Epithelial cell of esophagus (primary cell): Measurements from ENCODE around the gene GSDME.

Experiments
- DNase-seq: peaks from one replicate; pipeline ENCODE4 v3.0.0; 2010; ENCODE audit warnings: low read depth
- H3K4me3 ChIP-seq: 2 replicates; pipeline ENCODE4 v1.5.1; 2011; ENCODE audit warnings: mild to moderate bottlenecking, low read length, control low read depth
- TF ChIP-seq, protein P1 (sequence below): IDR thresholded peaks from 2 replicates; pipeline ENCODE4 v1.5.1; 2011; ENCODE audit warnings: low read depth, mild to moderate bottlenecking, low read length, control low read depth, inconsistent platforms; ENCODE audit not compliant: insufficient read depth; ENCODE audit errors: missing control alignments

The GSDME gene

DNA sequence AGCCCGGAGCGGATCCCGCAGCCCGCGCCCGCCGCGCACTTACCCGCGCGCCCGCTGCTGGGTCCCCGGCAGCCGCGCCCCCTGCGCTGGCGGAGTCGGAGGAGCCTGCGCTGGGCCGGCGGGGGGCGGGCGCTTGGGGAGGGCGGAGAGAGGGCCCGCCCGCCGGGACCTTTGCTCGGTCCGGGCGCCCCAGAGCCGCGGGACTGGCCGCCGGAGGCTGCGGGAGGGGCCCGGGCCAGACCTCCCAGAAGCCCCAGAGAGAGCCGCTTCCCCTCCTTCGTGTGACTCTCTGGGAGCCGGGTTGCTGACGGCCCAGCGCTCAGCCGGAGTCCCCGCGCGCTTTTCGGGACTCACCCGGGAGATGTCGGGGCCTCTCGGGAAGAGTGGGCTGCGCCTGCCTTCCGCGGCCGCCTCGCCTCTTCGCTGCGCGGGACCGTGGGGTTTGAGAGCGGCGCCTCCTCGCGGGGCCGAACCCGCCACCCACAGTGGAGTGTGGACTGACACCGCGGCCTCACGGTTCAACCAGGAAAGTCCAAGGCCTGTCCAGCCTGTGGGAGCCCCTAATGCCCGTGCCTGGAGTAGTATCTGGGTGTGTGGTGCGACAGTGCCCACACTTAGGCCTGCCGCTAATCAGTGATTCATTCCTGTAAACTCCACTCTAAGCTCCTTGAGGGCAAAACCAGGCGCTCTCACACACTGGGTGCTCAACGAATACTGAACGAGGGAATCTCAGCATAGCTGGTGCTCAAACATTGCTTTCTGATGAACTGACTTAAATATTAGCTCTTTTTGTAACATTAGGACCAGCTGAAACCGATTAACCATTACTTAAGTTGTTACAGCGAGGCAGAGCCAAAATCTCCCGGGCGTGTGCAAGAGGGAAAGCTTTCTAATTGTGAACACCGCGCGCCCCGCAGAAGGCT lies at the start of gene GSDME:
GSDME (minus strand) TSS at position 112 of the 923 bp plus-strand sequence. CDS start 7,690 bp downstream, outside the sequence.
- TF ChIP-seq, protein P1, sequence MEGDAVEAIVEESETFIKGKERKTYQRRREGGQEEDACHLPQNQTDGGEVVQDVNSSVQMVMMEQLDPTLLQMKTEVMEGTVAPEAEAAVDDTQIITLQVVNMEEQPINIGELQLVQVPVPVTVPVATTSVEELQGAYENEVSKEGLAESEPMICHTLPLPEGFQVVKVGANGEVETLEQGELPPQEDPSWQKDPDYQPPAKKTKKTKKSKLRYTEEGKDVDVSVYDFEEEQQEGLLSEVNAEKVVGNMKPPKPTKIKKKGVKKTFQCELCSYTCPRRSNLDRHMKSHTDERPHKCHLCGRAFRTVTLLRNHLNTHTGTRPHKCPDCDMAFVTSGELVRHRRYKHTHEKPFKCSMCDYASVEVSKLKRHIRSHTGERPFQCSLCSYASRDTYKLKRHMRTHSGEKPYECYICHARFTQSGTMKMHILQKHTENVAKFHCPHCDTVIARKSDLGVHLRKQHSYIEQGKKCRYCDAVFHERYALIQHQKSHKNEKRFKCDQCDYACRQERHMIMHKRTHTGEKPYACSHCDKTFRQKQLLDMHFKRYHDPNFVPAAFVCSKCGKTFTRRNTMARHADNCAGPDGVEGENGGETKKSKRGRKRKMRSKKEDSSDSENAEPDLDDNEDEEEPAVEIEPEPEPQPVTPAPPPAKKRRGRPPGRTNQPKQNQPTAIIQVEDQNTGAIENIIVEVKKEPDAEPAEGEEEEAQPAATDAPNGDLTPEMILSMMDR = no peak
- peak within 1 kb of the TSS; percentile 55 for H3K4me3 ChIP-seq

DNA sequence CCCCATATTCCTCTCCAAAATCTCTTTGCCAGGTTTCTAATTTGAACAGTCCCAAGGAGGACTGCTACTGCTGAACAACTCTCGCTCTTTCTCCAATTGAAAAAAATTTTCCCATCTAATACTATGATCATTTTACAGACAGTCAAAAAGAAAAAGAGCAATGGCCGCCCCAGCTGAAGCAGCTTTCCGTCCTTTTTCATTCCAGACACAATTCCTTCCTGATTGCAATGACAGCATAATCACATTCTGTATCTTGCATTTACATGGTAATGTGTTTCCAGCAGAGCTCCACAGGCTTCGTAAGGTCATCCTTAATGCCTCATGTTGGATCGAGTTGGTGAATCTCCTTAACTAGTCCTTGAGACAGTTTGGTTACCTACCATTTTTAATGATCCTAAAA lies 45.0 kb upstream of the GSDME start:
- no peak overlapping the region for H3K4me3 ChIP-seq
- DNase-seq = no peak
- TF ChIP-seq, protein P1 = no peak

More for the DNA sequence above, at the start of gene GSDME:
- DNase-seq = peak; percentile 66

DNA sequence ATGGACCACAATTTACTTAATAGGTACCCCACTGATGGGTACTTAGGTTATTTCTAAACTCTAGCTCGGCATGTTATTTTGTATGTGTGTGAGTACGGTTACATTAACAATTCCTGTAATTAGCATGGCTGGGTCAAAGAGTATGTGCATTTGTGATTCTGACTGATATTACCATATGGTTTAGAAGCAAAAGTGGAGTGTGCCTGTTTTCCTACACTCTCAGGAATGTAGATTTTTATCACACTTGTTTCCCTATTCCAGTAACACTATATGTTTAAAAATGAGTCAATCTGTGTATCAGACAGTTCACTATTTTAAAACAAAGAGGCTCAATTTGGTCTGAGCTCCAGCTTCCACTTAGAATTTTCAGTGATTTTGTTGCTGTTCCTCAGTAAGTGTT lies 44.6 kb upstream of the GSDME start:
- no peak for DNase-seq
- TF ChIP-seq, protein P1 = no peak
- no peak overlapping the region for H3K4me3 ChIP-seq

DNA sequence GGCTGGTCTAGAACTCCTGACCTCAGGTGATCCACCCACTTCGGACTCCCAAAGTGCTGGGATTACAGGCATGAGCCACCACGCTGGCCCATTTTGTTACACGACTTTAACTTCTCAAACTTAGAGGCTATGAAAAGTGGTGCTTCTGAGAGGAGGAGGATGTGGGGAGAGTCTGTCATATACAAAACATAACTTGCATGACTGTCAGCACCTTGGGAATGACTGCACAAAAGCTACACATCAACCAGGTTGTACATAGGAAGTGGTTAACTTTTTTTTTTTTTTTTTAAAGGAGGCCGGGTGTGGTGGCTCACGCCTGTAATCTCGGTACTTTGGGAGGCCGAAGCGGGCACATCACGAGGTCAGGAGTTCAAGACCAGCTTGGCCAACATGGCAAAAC lies 43.4 kb upstream of the GSDME start:
- TF ChIP-seq, protein P1 = no peak
- no peak overlapping the region for H3K4me3 ChIP-seq
- DNase-seq = no peak

DNA sequence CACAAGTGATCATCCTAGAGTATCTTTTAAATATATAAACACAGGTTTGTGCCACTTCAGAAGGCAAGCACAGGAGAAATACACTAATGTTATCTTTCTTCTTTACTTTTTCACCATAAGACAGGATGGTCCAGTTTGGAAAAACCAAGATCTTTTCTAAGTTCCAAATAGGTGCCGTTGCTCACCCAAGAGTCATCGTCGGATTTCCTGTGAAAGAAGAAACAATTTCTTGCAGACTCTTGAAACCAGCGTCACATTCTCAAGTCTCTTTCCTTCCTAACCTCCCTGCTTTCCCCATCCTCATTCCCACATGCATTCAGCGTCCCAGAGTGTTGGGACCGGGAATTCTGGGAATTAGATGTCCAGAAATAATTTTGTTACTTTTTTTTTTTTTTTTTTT lies 42.8 kb upstream of the GSDME start:
- TF ChIP-seq, protein P1 = no peak
- no peak overlapping the region for H3K4me3 ChIP-seq
- no peak for DNase-seq

DNA sequence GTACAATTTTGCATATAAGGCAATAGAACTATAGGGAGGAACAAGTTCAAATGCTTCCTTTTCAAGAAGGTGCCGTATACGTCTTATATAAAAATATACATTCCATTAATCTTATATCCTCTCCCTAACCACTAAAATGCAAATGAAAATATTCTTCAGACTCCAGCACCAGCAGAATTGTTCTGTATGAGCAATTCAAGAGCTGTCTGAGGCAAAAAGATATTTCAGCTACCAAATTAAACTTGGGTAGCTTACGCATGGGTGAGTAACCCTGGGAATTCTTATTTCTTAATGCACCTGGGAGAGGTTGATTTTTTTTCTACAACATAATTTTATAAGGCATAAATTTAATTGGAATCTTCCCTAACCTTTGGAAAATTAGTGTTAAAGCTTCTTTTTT lies 42.2 kb upstream of the GSDME start:
- TF ChIP-seq, protein P1 = no peak
- H3K4me3 ChIP-seq = no peak overlapping the region
- DNase-seq = no peak
